HCT116 (cell line): ENCODE data around the gene HSPA4. TPM values are rescaled to one million over a fixed set of nuclear protein-coding genes. Genes with fewer than 3 reads are reported as not detected.

Experiments
- ATAC-seq: fragments of 200-7000 bp; cut with Tn5 transposase; 2 replicates; pipeline ENCODE4 v1.9.1; 2020; ENCODE audit warnings: mild to moderate bottlenecking, moderate library complexity
- BruUV-seq: library from RNA; stranded (reverse); fragments of 400-500 nt; replicated peaks from 2 replicates; lab custom pipeline; 2021; lab: Mats Ljungman, UMichigan
- CTCF ChIA-PET: fragments of 300-600 bp; sonication (Branson Sonifier 250); formaldehyde crosslinking; loops from one replicate; lab custom pipeline; 2021; ENCODE audit warnings: antibody characterized with exemption; lab: Charles Lee
- POLR2A ChIA-PET: fragments of 300-600, 350-600 bp; sonication (Branson Sonifier 250); formaldehyde crosslinking; loops from one replicate; lab custom pipeline; 2021; ENCODE audit warnings: antibody characterized with exemption; lab: Charles Lee
- RAD21 ChIA-PET, 2 experiments: fragments of 300-600 bp; sonication (Branson Sonifier 250); formaldehyde crosslinking; loops; one replicate each; lab custom pipeline; 2023; ENCODE audit warnings: low total read pairs in 2 of 2; ENCODE audit not compliant: uncharacterized antibody in 2 of 2, unreplicated experiment in 2 of 2, low non-redundant PET in 1 of 2; lab: Charles Lee
- DNase-seq: peaks from one replicate; pipeline ENCODE4 v3.0.0-alpha.2; 2010; ENCODE audit warnings: low read depth, low spot score
- H2AFZ ChIP-seq: fragments of 200-600 bp; shearing (Covaris generic), sonication (generic); 2 replicates; pipeline ENCODE4 v1.6.1; 2017; ENCODE audit warnings: low read depth, mixed run types, mixed read lengths, antibody characterized with exemption, low read length; ENCODE audit not compliant: poor library complexity, severe bottlenecking
- H3K27ac ChIP-seq: 2 replicates; pipeline ENCODE4 v1.5.1; 2012; ENCODE audit warnings: low read depth, low read length
- H3K27me3 ChIP-seq: fragments of 200-600 bp; sonication (generic); 2 replicates; pipeline ENCODE4 v1.6.1; 2016; ENCODE audit warnings: mixed run types, low read length, mixed read lengths; ENCODE audit not compliant: insufficient read depth
- H3K36me3 ChIP-seq, 2 experiments: fragments of 200-500 bp in 1 of 2; fragments of 200-600 bp in 1 of 2; sonication (Bioruptor generic) in 1 of 2; sonication (generic) in 1 of 2; 2 replicates each; pipeline versions ENCODE4 v1.5.1 to v1.6.1; 2014 to 2016; ENCODE audit warnings: low read length in 2 of 2, inconsistent platforms in 1 of 2, mixed read lengths in 1 of 2, mixed run types in 1 of 2; ENCODE audit not compliant: insufficient read depth in 2 of 2, control insufficient read depth in 1 of 2
- H3K4me1 ChIP-seq, 2 experiments: fragments of 200-600 bp in 1 of 2; sonication (generic) in 1 of 2; 2 replicates each; pipeline versions ENCODE4 v1.5.1 to v1.6.1; 2012 to 2017; ENCODE audit warnings: low read length in 2 of 2, inconsistent platforms in 1 of 2, mild to moderate bottlenecking in 1 of 2, mixed read lengths in 1 of 2, mixed run types in 1 of 2, moderate library complexity in 1 of 2; ENCODE audit not compliant: insufficient read depth in 2 of 2, control insufficient read depth in 1 of 2
- H3K4me2 ChIP-seq: fragments of 200-600 bp; sonication (generic); 2 replicates; pipeline ENCODE4 v1.6.1; 2017; ENCODE audit warnings: mixed run types, low read length, mixed read lengths
- H3K4me3 ChIP-seq, 2 experiments: fragments of 200-600 bp in 1 of 2; sonication (generic) in 1 of 2; replicated peaks in 1 of 2; 2 replicates each; pipeline ENCODE4 v1.5.1; 2011 to 2016; ENCODE audit warnings: low read length in 2 of 2, control low read depth in 1 of 2, low read depth in 1 of 2, mild to moderate bottlenecking in 1 of 2, mixed read lengths in 1 of 2, mixed run types in 1 of 2
- H3K79me2 ChIP-seq: fragments of 200-600 bp; sonication (generic); 2 replicates; pipeline ENCODE4 v1.6.1; 2017; ENCODE audit warnings: mild to moderate bottlenecking, mixed run types, low read length, moderate library complexity, mixed read lengths; ENCODE audit not compliant: insufficient read depth
- H3K9ac ChIP-seq: fragments of 200-600 bp; sonication (generic); 2 replicates; pipeline ENCODE4 v1.6.1; 2016; ENCODE audit warnings: low read length, mixed read lengths
- H3K9me2 ChIP-seq: fragments of 200-600 bp; sonication (generic), shearing (Covaris generic); 2 replicates; pipeline ENCODE4 v1.6.1; 2017; ENCODE audit warnings: mixed run types, mild to moderate bottlenecking, moderate library complexity; ENCODE audit not compliant: insufficient read depth
- H3K9me3 ChIP-seq, 2 experiments: fragments of 200-500 bp in 1 of 2; fragments of 200-600 bp in 1 of 2; sonication (Bioruptor generic) in 1 of 2; sonication (generic) in 1 of 2; 2 replicates each; pipeline ENCODE4 v1.6.1; 2014 to 2017; ENCODE audit warnings: low read length in 2 of 2, mixed read lengths in 2 of 2, inconsistent platforms in 1 of 2, low read depth in 1 of 2, mild to moderate bottlenecking in 1 of 2, mixed run types in 1 of 2, moderate library complexity in 1 of 2; ENCODE audit not compliant: control insufficient read depth in 1 of 2, insufficient read depth in 1 of 2
- H4K20me1 ChIP-seq: fragments of 200-600 bp; sonication (generic), shearing (Covaris generic); 2 replicates; pipeline ENCODE4 v1.6.1; 2017; ENCODE audit warnings: mixed run types, mild to moderate bottlenecking, moderate library complexity; ENCODE audit not compliant: insufficient read depth
- CBX3 ChIP-seq: IDR thresholded peaks from 2 replicates; pipeline ENCODE4 v1.6.1; 2012; ENCODE audit warnings: low read depth
- CEBPB ChIP-seq: IDR thresholded peaks from 2 replicates; pipeline ENCODE4 v1.6.1; 2012; ENCODE audit warnings: low read depth
- EGR1 ChIP-seq: IDR thresholded peaks from 2 replicates; pipeline ENCODE4 v1.6.1; 2012; ENCODE audit warnings: low read depth
- EZH2phosphoT487 ChIP-seq: fragments of 200-600 bp; IDR thresholded peaks from 2 replicates; pipeline ENCODE4 v1.6.1; 2018; ENCODE audit warnings: antibody characterized with exemption, borderline replicate concordance
- FOSL1 ChIP-seq: IDR thresholded peaks from 2 replicates; pipeline ENCODE4 v1.6.1; 2012; ENCODE audit warnings: low read depth
- RAD21 ChIP-seq: IDR thresholded peaks from 2 replicates; pipeline ENCODE4 v1.6.1; 2012; ENCODE audit warnings: low read depth, mild to moderate bottlenecking
- SIN3A ChIP-seq: IDR thresholded peaks from 2 replicates; pipeline ENCODE4 v1.6.1; 2012; ENCODE audit warnings: low read depth
- SRF ChIP-seq: IDR thresholded peaks from 2 replicates; pipeline ENCODE4 v1.6.1; 2012; ENCODE audit warnings: low read depth
- TCF7L2 ChIP-seq: IDR thresholded peaks from 2 replicates; pipeline ENCODE4 v1.7.0; 2011; ENCODE audit warnings: borderline replicate concordance, inconsistent platforms; ENCODE audit not compliant: insufficient read depth, insufficient read length; ENCODE audit errors: extremely low read depth
- ZBTB33 ChIP-seq: IDR thresholded peaks from 2 replicates; pipeline ENCODE4 v1.6.1; 2011; ENCODE audit warnings: mild to moderate bottlenecking, low read length, moderate library complexity; ENCODE audit not compliant: insufficient replicate concordance; ENCODE audit errors: extremely low read depth
- ZFX ChIP-seq: fragments of 450-650 bp; IDR thresholded peaks from 2 replicates; pipeline ENCODE4 v1.6.1; 2017
- intact Hi-C: fragments of 100-400 bp; cut with micrococcal nuclease; formaldehyde crosslinking; loops from 2 replicates; pipeline ENCODE4 v1.10.0; 2022
- total RNA-seq: library from RNA; stranded (reverse); gene quantifications from one replicate; pipeline ENCODE4 v1.2.1, GENCODE V29; 2021; ENCODE audit not compliant: unreplicated experiment
- TF ChIP-seq, protein P1 (sequence below), 3 experiments: fragments of 200-600 bp in 1 of 3; sonication (generic) in 1 of 3; IDR thresholded peaks in 2 of 3; conservative IDR thresholded peaks in 1 of 3; 2 replicates each; pipeline ENCODE4 v1.5.1; 2012 to 2017; ENCODE audit warnings: low read depth in 2 of 3, low read length in 2 of 3, antibody characterized with exemption in 1 of 3, borderline replicate concordance in 1 of 3, control low read depth in 1 of 3, mild to moderate bottlenecking in 1 of 3, mixed read lengths in 1 of 3, mixed run types in 1 of 3, moderate library complexity in 1 of 3; ENCODE audit not compliant: insufficient read depth in 1 of 3
- TF ChIP-seq, protein P2 (sequence below): IDR thresholded peaks from 2 replicates; pipeline ENCODE4 v1.6.1; 2012

The HSPA4 gene
- total RNA-seq, 1 experiment from 2014 or later = 212 TPM

DNA sequence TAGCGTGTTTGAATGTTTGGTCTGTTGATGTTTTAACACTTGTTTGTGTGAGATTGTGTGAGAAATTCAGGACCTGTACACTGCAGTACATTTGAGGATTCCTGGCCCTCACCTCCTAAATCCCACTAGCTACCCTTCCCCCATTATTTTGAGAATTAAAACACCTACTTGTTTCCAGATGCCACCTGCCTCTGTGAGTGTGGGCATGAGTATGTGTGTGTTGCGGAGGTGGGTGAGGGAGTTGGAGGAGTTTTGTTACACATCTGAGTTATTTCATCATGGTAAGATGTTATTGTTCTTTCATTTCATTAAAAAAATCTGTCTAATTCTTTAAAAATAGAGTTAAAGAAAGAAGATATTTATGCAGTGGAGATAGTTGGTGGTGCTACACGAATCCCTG lies 36.3 kb downstream of the HSPA4 start:
- peaks cover 3% of the 10 kb centered on the region; the same call in 1 of the 2 replicates for H4K20me1 ChIP-seq
- H3K79me2 ChIP-seq = peaks cover 65% of the 10 kb centered on the region
- H3K9me2 ChIP-seq = no peaks in the 10 kb centered on the region
- H3K4me3 ChIP-seq = no peak overlapping the region
- intact Hi-C loops = no loop called here
- ATAC-seq (no peak), DNase-seq (no peak)
- H3K9ac ChIP-seq = no peak overlapping the region
- ChIA-PET POLR2A (no interaction called here), RAD21 (no interaction called here), CTCF (no interaction called here)
- H3K9me3 ChIP-seq = no peaks in the 10 kb centered on the region
- H3K27ac ChIP-seq = no peak overlapping the region
- no peak overlapping the region for H3K4me2 ChIP-seq
- peaks cover 33 to 41% of the 10 kb centered on the region in 2 experiments for H3K36me3 ChIP-seq
- H3K4me1 ChIP-seq = no peaks in the 10 kb centered on the region
- no TSS peak for BruUV-seq
- H3K27me3 ChIP-seq = no peaks in the 10 kb centered on the region
- TF ChIP-seq FOSL1 (no peak), EZH2phosphoT487 (no peak), SRF (no peak), EGR1 (no peak), ZBTB33 (no peak), TCF7L2 (no peak), ZFX (no peak), CEBPB (no peak), CBX3 (no peak), SIN3A (no peak), RAD21 (no peak)
- TF ChIP-seq, protein P1, sequence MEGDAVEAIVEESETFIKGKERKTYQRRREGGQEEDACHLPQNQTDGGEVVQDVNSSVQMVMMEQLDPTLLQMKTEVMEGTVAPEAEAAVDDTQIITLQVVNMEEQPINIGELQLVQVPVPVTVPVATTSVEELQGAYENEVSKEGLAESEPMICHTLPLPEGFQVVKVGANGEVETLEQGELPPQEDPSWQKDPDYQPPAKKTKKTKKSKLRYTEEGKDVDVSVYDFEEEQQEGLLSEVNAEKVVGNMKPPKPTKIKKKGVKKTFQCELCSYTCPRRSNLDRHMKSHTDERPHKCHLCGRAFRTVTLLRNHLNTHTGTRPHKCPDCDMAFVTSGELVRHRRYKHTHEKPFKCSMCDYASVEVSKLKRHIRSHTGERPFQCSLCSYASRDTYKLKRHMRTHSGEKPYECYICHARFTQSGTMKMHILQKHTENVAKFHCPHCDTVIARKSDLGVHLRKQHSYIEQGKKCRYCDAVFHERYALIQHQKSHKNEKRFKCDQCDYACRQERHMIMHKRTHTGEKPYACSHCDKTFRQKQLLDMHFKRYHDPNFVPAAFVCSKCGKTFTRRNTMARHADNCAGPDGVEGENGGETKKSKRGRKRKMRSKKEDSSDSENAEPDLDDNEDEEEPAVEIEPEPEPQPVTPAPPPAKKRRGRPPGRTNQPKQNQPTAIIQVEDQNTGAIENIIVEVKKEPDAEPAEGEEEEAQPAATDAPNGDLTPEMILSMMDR (IDR thresholded peaks at IDR 0.05 in 2 of 3, conservative IDR thresholded peaks at IDR 0.05 in 1 of 3; ENCODE audit: borderline replicate concordance in 1 of 3, insufficient read depth in 1 of 3, low read depth in 2 of 3, low read length in 2 of 3) = no peak
- TF ChIP-seq, protein P2, sequence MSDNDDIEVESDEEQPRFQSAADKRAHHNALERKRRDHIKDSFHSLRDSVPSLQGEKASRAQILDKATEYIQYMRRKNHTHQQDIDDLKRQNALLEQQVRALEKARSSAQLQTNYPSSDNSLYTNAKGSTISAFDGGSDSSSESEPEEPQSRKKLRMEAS = no peak
- no peak overlapping the region for H2AFZ ChIP-seq
